PC-3 (cell line): ENCODE results near the gene ABHD16A. TPM values are rescaled to one million over a fixed set of nuclear protein-coding genes. Genes with fewer than 3 reads are reported as not detected.

Source experiments
- ATAC-seq: fragments of 200-7000 bp; cut with Tn5 transposase; 2 replicates; pipeline ENCODE4 v1.9.1; 2020; ENCODE audit warnings: mild to moderate bottlenecking, moderate library complexity
- BruUV-seq: library from RNA; stranded (reverse); fragments of 400-500 nt; replicated peaks from 2 replicates; lab custom pipeline; 2021; lab: Mats Ljungman, UMichigan
- CTCF ChIA-PET: fragments of 300-600 bp; sonication (Branson Sonifier 250); formaldehyde crosslinking; loops from one replicate; lab custom pipeline; 2022; ENCODE audit warnings: antibody characterized with exemption; lab: Charles Lee
- POLR2A ChIA-PET: fragments of 300-600 bp; sonication (Branson Sonifier 250); formaldehyde crosslinking; loops from one replicate; lab custom pipeline; 2022; ENCODE audit warnings: antibody characterized with exemption; ENCODE audit not compliant: unreplicated experiment; lab: Charles Lee
- DNase-seq: peaks from one replicate; pipeline ENCODE4 v3.0.0-alpha.2; 2015
- H2AFZ ChIP-seq: fragments of 300-600 bp; sonication (generic); 2 replicates; pipeline ENCODE4 v1.6.0; 2016; ENCODE audit warnings: antibody characterized with exemption, low read length
- H3F3A ChIP-seq: fragments of 300-600 bp; sonication (generic); one replicate; pipeline ENCODE4 v1.6.0; 2017; ENCODE audit warnings: antibody characterized with exemption, low read length, control low read depth, mild to moderate bottlenecking; ENCODE audit not compliant: unreplicated experiment
- H3K27ac ChIP-seq: fragments of 300-600 bp; sonication (generic); 2 replicates; pipeline ENCODE4 v1.5.1; 2016; ENCODE audit warnings: mild to moderate bottlenecking, low read length
- H3K27me3 ChIP-seq: fragments of 300-600 bp; sonication (generic); 2 replicates; pipeline ENCODE4 v1.6.1; 2016; ENCODE audit warnings: low read length, mixed read lengths
- H3K36me3 ChIP-seq: fragments of 300-600 bp; sonication (generic); 2 replicates; pipeline ENCODE4 v1.6.1; 2016; ENCODE audit warnings: low read depth, mixed run types, low read length, mixed read lengths
- H3K4me1 ChIP-seq: fragments of 300-600 bp; sonication (generic); 2 replicates; pipeline ENCODE4 v1.5.1; 2016; ENCODE audit warnings: low read length; ENCODE audit not compliant: insufficient read depth
- H3K4me2 ChIP-seq: fragments of 300-600 bp; sonication (generic); 2 replicates; pipeline ENCODE4 v1.6.0; 2016; ENCODE audit warnings: low read length
- H3K4me3 ChIP-seq: fragments of 300-600 bp; sonication (generic); 2 replicates; pipeline ENCODE4 v1.5.1; 2016; ENCODE audit warnings: mild to moderate bottlenecking, low read length, mixed read lengths
- H3K79me2 ChIP-seq: fragments of 300-600 bp; sonication (generic); 2 replicates; pipeline ENCODE4 v1.6.1; 2017; ENCODE audit warnings: low read length, mixed read lengths
- H3K9ac ChIP-seq: fragments of 300-600 bp; sonication (generic); 2 replicates; pipeline ENCODE4 v1.6.0; 2016; ENCODE audit warnings: mild to moderate bottlenecking, low read length
- H3K9me2 ChIP-seq: fragments of 300-600 bp; sonication (generic); replicated peaks from 2 replicates; pipeline ENCODE4 v1.6.1; 2016; ENCODE audit warnings: mixed run types, low read length, mixed read lengths
- H3K9me3 ChIP-seq: fragments of 300-600 bp; sonication (generic); 2 replicates; pipeline ENCODE4 v1.6.1; 2016; ENCODE audit warnings: low read length, mixed read lengths
- H4K20me1 ChIP-seq: fragments of 300-600 bp; sonication (generic); 2 replicates; pipeline ENCODE4 v1.6.1; 2016; ENCODE audit warnings: low read length, mixed read lengths
- CTCF ChIP-seq: fragments of 300-600 bp; sonication (generic); conservative IDR thresholded peaks from 2 replicates; pipeline ENCODE4 v1.5.1; 2017; ENCODE audit warnings: antibody characterized with exemption, low read depth, mild to moderate bottlenecking, low read length
- EZH2 ChIP-seq: fragments of 300-600 bp; sonication (generic); IDR thresholded peaks from one replicate; pipeline ENCODE4 v1.6.1; 2017; ENCODE audit warnings: antibody characterized with exemption, mild to moderate bottlenecking, low read length; ENCODE audit not compliant: unreplicated experiment
- EZH2phosphoT487 ChIP-seq: fragments of 300-600 bp; sonication (generic); IDR thresholded peaks from 2 replicates; pipeline ENCODE4 v1.6.1; 2018; ENCODE audit warnings: mild to moderate bottlenecking, antibody characterized with exemption, low read length, borderline replicate concordance
- intact Hi-C: fragments of 100-400 bp; cut with micrococcal nuclease; formaldehyde crosslinking; loops from 2 replicates; pipeline ENCODE4 v1.9.0; 2023
- microRNA-seq: library from miRNA; unstranded; fragments of <30 nt; microRNA quantifications from one replicate; pipeline ENCODE4 v1.1.0, GENCODE V29; 2020; ENCODE audit not compliant: unreplicated experiment
- total RNA-seq: library from RNA; depleted of rRNA; stranded (reverse); fragments of >200 nt; gene quantifications from 2 replicates; pipeline ENCODE4 v1.2.3, GENCODE V29; 2014; rRNA removed

ABHD16A gene
- total RNA-seq, 1 experiment from 2014 or later = 52.0 TPM

GRCh38 chr6:31639449-31639861, 63.7 kb downstream of the ABHD16A start:
- Histone ChIP-seq H4K20me1 (no peaks in the 10 kb centered on the region), H3K36me3 (peaks cover 52% of the 10 kb centered on the region), H3K27me3 (no peaks in the 10 kb centered on the region), H3F3A (peaks cover 14% of the 10 kb centered on the region), H3K9me2 (no peaks in the 10 kb centered on the region), H3K79me2 (no peaks in the 10 kb centered on the region), H2AFZ (no peak overlapping the region), H3K4me2 (no peak overlapping the region), H3K27ac (no peak overlapping the region), H3K9ac (no peak overlapping the region), H3K4me1 (no peaks in the 10 kb centered on the region), H3K9me3 (no peaks in the 10 kb centered on the region), H3K4me3 (no peak overlapping the region)
- ATAC-seq (peak; percentile 29), DNase-seq (peak; percentile 17)
- ChIA-PET CTCF (no interaction called here), POLR2A (no interaction called here)
- no TSS peak for BruUV-seq
- intact Hi-C loops = no loop called here
- TF ChIP-seq EZH2 (no peak), CTCF (no peak), EZH2phosphoT487 (no peak)

DNA sequence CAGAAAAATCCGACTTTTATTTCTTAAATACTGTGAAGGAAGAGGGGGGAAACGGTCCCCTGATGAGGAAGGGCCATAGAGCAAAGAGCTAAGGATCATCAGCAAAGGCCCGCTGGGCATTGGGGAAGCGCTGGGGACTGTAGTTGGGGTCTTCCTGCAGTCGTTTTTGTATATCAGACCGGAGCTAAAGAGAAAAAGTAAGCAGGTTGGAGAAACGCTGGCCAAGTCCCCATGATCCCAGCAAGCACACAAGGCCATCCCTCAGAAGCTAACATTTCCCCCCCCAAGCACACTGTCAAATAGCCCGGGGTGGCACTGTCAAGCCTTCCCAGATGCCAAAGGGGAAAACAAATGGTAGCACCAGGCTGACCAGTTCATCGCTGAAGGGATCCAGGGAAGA, 64.1 kb downstream of the ABHD16A start:
- intact Hi-C loops = no loop called here
- Histone ChIP-seq H3K9ac (no peak overlapping the region), H3K79me2 (no peaks in the 10 kb centered on the region), H3K27me3 (no peaks in the 10 kb centered on the region), H3F3A (peaks cover 14% of the 10 kb centered on the region), H3K36me3 (peaks cover 56% of the 10 kb centered on the region), H3K4me3 (no peak overlapping the region), H4K20me1 (peaks cover 2% of the 10 kb centered on the region; the same call in 1 of the 2 replicates), H3K27ac (no peak overlapping the region), H3K9me3 (no peaks in the 10 kb centered on the region), H2AFZ (no peak overlapping the region), H3K9me2 (no peaks in the 10 kb centered on the region), H3K4me2 (no peak overlapping the region), H3K4me1 (no peaks in the 10 kb centered on the region)
- TF ChIP-seq EZH2 (no peak), EZH2phosphoT487 (no peak), CTCF (no peak)
- POLR2A ChIA-PET = no interaction called here
- CTCF ChIA-PET = no interaction called here
- ATAC-seq (peak; percentile 21), DNase-seq (no peak)
- no TSS peak for BruUV-seq

Small RNAs within 50 kb of the gene (microRNA-seq; reads per million reads assigned to microRNA genes)
- not detected for gene MIR4646

Other genes starting within 250 kb of the ABHD16A start
- 25.6 and 32.9 TPM in 2 replicates for gene MICB, start 205.2 kb downstream of the ABHD16A start, total RNA-seq
- gene MCCD1, start 174.4 kb downstream of the ABHD16A start, total RNA-seq = not detected in 2 replicates
- gene DDX39B, start 161.3 kb downstream of the ABHD16A start, total RNA-seq = 410 and 465 TPM in 2 replicates
- gene ATP6V1G2, start 156.7 kb downstream of the ABHD16A start, total RNA-seq = 1.1 and 1.2 TPM in 2 replicates
- gene NFKBIL1, start 155.7 kb downstream of the ABHD16A start, total RNA-seq = 38.2 and 46.9 TPM in 2 replicates
- gene LTA, start 131.0 kb downstream of the ABHD16A start, total RNA-seq = not detected in 2 replicates
- gene TNF, start 127.8 kb downstream of the ABHD16A start, total RNA-seq = not detected in 2 replicates
- gene LTB, start 120.9 kb downstream of the ABHD16A start, total RNA-seq = 1.5 TPM in 1 of 2 replicates, not detected in the other
- not detected in 2 replicates for gene LST1, start 117.0 kb downstream of the ABHD16A start, total RNA-seq
- 0.26 TPM in 1 of 2 replicates, not detected in the other for gene NCR3, start 110.3 kb downstream of the ABHD16A start, total RNA-seq
- gene AIF1, start 88.1 kb downstream of the ABHD16A start, total RNA-seq = not detected in 2 replicates
- 123 and 169 TPM in 2 replicates for gene PRRC2A, start 82.6 kb downstream of the ABHD16A start, total RNA-seq
- 320 and 365 TPM in 2 replicates for gene BAG6, start 50.7 kb downstream of the ABHD16A start, total RNA-seq
- gene APOM, start 47.4 kb downstream of the ABHD16A start, total RNA-seq = 1.6 and 2.2 TPM in 2 replicates
- gene C6orf47, start 42.5 kb downstream of the ABHD16A start, total RNA-seq = 26.3 and 33.2 TPM in 2 replicates
- gene GPANK1, start 38.3 kb downstream of the ABHD16A start, total RNA-seq = 11.8 and 14.9 TPM in 2 replicates
- 227 and 267 TPM in 2 replicates for gene CSNK2B, start 37.2 kb downstream of the ABHD16A start, total RNA-seq
- gene LY6G5B, start 33.3 kb downstream of the ABHD16A start, total RNA-seq = 5.0 and 5.3 TPM in 2 replicates
- gene LY6G5C, start 22.3 kb downstream of the ABHD16A start, total RNA-seq = 1.6 and 1.8 TPM in 2 replicates
- gene LY6G6F, start 3.5 kb upstream of the ABHD16A start, total RNA-seq = not detected in 2 replicates
- gene LY6G6D, start 12.0 kb upstream of the ABHD16A start, total RNA-seq = not detected in 2 replicates
- gene LY6G6C, start 18.4 kb upstream of the ABHD16A start, total RNA-seq = 0.22 TPM in 1 of 2 replicates, not detected in the other
- gene MPIG6B, start 20.0 kb upstream of the ABHD16A start, total RNA-seq = not detected in 2 replicates
- gene DDAH2, start 26.0 kb upstream of the ABHD16A start, total RNA-seq = 65.5 and 71.6 TPM in 2 replicates
- gene CLIC1, start 33.2 kb upstream of the ABHD16A start, total RNA-seq = 708 and 743 TPM in 2 replicates
- 22.7 and 23.0 TPM in 2 replicates for gene MSH5, start 36.7 kb upstream of the ABHD16A start, total RNA-seq
- gene SAPCD1, start 59.3 kb upstream of the ABHD16A start, total RNA-seq = 4.2 and 6.0 TPM in 2 replicates
- 0.98 and 1.9 TPM in 2 replicates for gene VWA7, start 74.0 kb upstream of the ABHD16A start, total RNA-seq
- 89.8 and 130 TPM in 2 replicates for gene VARS1, start 92.4 kb upstream of the ABHD16A start, total RNA-seq
- gene LSM2, start 103.6 kb upstream of the ABHD16A start, total RNA-seq = 93.7 and 143 TPM in 2 replicates
- gene HSPA1L, start 112.0 kb upstream of the ABHD16A start, total RNA-seq = 0.26 and 0.69 TPM in 2 replicates
- gene HSPA1A, start 112.2 kb upstream of the ABHD16A start, total RNA-seq = 269 and 324 TPM in 2 replicates
- 265 and 331 TPM in 2 replicates for gene HSPA1B, start 124.4 kb upstream of the ABHD16A start, total RNA-seq
- 31.7 and 33.1 TPM in 2 replicates for gene NEU1, start 159.5 kb upstream of the ABHD16A start, total RNA-seq
- 3.5 and 4.9 TPM in 2 replicates for gene SLC44A4, start 175.7 kb upstream of the ABHD16A start, total RNA-seq
- gene EHMT2, start 194.4 kb upstream of the ABHD16A start, total RNA-seq = 74.5 and 80.8 TPM in 2 replicates
- gene ZBTB12, start 198.8 kb upstream of the ABHD16A start, total RNA-seq = 5.4 and 8.6 TPM in 2 replicates
- 1.1 TPM in 1 of 2 replicates, not detected in the other for gene C2, start 224.4 kb upstream of the ABHD16A start, total RNA-seq
- 0.86 TPM in 1 of 2 replicates, not detected in the other for gene CFB, start 242.8 kb upstream of the ABHD16A start, total RNA-seq